Measurements from ENCODE around the gene VPS9D1.
"Not testable (repeated sequence)": the region's sequence is repeated elsewhere in the genome, so short reads cannot be mapped to it uniquely, and the experiment has no call there.

Gene VPS9D1

GRCh38 chr16:89693931-89694783 is 26.5 kb downstream of the VPS9D1 start:
- DNase-seq, result no peak

GRCh38 chr16:89693289-89693731 is 27.4 kb downstream of the VPS9D1 start:
- DNase-seq, result no peak

- DNase-seq, result no peak
Measured at GRCh38 chr16:89691986-89692569, 28.6 kb downstream of the VPS9D1 start.

- no peak for DNase-seq
Measured at GRCh38 chr16:89691231-89691985, 29.3 kb downstream of the VPS9D1 start.

- DNase-seq, result no peak
Measured at GRCh38 chr16:89690392-89690901, 30.3 kb downstream of the VPS9D1 start.

GRCh38 chr16:89689621-89690020 is 31.1 kb downstream of the VPS9D1 start:
- DNase-seq, result not testable (repeated sequence)

- DNase-seq, result no peak
Measured at GRCh38 chr16:89689142-89689541, 31.6 kb downstream of the VPS9D1 start.

- no peak for DNase-seq
Measured at GRCh38 chr16:89688395-89688794, 32.3 kb downstream of the VPS9D1 start.

GRCh38 chr16:89687092-89687940 is 33.4 kb downstream of the VPS9D1 start:
- no peak for DNase-seq

- peak; percentile 74 to 88 (median 81) for DNase-seq
Measured at GRCh38 chr16:89686520-89687091, 34.1 kb downstream of the VPS9D1 start, which contains the start of gene CDK10. Gene CDK10, plus strand, starts transcription at chr16:89686689. Its CDS starts 22 bp downstream, at chr16:89686711.

GRCh38 chr16:89685916-89686315 is 34.8 kb downstream of the VPS9D1 start:
- DNase-seq, result no peak

- DNase-seq, result no peak
Measured at GRCh38 chr16:89678258-89678657, 42.4 kb downstream of the VPS9D1 start.

- no peak for DNase-seq
Measured at GRCh38 chr16:89672177-89672941, 48.3 kb downstream of the VPS9D1 start.

- DNase-seq, result not testable (repeated sequence)
Measured at GRCh38 chr16:89671565-89671964, 49.1 kb downstream of the VPS9D1 start.

GRCh38 chr16:89670496-89671431 is 49.9 kb downstream of the VPS9D1 start:
- no peak for DNase-seq

GRCh38 chr16:89669755-89670154 is 50.9 kb downstream of the VPS9D1 start:
- DNase-seq, result no peak

- no peak for DNase-seq
Measured at GRCh38 chr16:89668790-89669158, 51.9 kb downstream of the VPS9D1 start.

- DNase-seq, result no peak
Measured at GRCh38 chr16:89667633-89668032, 53.1 kb downstream of the VPS9D1 start.

- not testable (repeated sequence) for DNase-seq
Measured at GRCh38 chr16:89667000-89667399, 53.7 kb downstream of the VPS9D1 start.

- DNase-seq, result not testable (repeated sequence)
Measured at GRCh38 chr16:89664238-89664637, 56.5 kb downstream of the VPS9D1 start.
